Ecto neural progenitor cell (in vitro differentiated cells): Measurements from ENCODE around the gene HLCS.

ENCODE experiments used
- DNase-seq: peaks from one replicate; pipeline ENCODE4 v3.0.0-alpha.2; 2018; ENCODE audit warnings: low spot score

The HLCS gene

GRCh38 chr21:36807422-36807928 is 159.0 kb downstream of the HLCS start:
- peak; percentile 24 for DNase-seq

DNA sequence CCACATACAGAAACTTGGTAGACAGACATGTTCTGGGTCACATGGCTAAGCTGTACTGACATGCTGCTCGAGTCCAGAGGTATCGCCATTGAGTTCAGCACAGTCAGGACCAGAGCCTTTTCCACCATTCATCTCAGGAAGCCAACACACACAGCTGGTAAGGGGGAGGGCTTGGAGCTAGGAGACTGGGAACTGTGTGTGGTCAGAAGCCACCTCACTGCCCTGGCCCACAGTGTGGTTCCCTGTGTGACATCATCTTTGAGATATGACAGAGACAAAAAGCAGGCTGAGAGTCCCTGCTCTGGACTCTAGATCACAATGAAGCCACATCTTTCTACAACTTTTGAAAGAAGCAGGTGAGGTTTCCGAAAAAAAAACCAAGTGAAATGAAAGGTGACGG is 160.4 kb downstream of the HLCS start:
- no peak for DNase-seq

GRCh38 chr21:36804874-36805611 is 161.4 kb downstream of the HLCS start:
- peak; percentile 17 for DNase-seq

- no peak for DNase-seq
Measured at GRCh38 chr21:36803816-36804439, 162.5 kb downstream of the HLCS start.

GRCh38 chr21:36803051-36803645 is 163.3 kb downstream of the HLCS start:
- DNase-seq, result no peak

- DNase-seq, result no peak
Measured at GRCh38 chr21:36800734-36801133, 165.7 kb downstream of the HLCS start.

DNA sequence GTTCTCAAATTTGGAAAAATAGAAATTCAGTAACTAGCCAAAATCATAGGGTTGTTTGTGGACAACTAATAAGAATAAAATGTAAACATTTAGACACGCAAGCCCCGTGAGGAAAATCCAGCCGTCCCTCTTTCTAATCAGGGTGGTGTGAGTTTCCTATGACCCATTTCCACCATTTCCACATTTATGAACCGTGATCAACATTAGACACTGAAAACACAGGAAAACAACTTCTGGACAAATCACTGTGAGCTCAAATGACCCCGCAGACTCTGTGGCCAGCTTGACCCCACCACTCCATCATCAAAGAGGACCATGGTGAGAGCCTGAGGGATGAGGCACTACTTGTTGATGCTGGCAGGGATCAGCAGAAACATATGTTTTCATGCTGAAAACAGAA is 166.6 kb downstream of the HLCS start:
- DNase-seq, result no peak

DNA sequence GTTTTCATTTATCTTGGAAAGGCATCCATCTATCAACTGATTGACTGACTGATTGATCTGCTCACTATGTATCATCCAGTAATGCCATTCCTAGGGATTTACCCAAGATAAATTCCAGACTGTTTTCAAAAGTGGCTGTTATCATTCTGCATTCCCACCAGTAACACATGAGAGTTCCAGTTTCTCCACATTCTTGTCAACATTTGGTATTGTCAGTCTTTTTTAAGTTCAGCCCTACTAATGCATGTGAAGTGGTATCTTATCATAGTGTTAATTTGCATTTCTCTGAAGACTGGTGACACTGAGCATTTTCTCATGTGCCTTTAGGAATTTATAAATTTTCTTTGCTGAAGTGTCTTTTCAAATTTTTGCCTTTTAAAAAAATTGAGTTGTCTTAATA is 168.0 kb downstream of the HLCS start:
- no peak for DNase-seq

- DNase-seq, result no peak
Measured at GRCh38 chr21:36796070-36796469, 170.4 kb downstream of the HLCS start.

GRCh38 chr21:36792505-36792967 is 173.9 kb downstream of the HLCS start:
- DNase-seq, result no peak

DNA sequence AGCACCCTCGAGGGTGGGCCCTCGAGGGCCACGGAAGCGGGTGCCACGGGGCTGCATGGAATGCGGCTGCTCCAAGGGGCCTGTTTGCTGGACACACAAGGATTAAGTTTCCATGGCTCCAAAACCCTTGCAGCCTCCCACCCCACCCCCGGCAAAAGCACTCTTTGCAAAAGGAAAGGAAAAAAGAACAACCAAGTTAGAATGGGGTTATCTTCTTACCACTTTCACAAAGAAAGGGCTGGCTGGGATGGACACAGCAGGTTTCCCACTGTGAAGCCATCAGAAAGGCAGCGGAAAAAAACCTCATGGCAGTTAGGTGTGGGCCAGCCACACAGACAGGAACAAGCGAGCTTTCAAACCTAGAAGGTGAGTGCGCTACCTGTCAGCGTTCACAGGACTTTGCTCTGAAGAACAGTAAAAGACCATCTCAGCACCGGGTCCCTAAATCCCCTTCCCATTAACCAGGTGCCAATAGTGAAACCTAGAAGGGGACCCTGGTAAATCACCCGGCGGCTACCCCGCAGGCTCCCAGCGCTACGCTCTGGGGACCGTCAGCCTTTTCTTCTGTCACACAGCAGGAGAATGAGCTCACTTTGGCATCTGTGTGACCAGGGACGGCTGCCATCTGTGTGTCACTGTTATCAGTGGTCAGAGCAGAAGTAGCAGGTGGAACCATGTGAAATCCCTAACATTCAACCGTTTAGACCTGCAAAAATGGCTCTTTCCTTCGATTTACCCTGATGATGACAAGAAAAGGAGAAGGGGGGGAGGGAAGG is 174.6 kb downstream of the HLCS start:
- DNase-seq, result peak; percentile 49

- DNase-seq, result no peak
Measured at GRCh38 chr21:36791180-36791579, 175.3 kb downstream of the HLCS start.

DNA sequence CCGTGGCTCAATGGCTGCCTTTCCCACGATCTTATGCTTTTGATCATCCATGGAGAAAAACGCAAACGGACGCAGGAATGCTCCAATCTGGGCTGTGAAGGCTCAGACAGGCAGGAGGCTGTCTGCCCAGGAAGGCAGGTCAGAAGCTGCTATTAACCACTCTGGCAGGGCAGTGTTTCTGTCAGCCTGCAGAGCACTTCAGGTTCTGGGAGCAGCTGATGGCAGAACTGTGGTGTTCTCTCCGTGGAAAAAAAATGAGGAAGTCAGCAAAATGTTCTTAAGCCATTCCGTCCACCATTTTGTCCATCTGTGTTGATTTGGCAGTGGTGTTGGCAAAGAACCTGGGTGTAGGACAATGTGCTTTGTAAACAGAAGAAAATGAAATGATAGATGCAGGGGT is 175.9 kb downstream of the HLCS start:
- no peak for DNase-seq

DNA sequence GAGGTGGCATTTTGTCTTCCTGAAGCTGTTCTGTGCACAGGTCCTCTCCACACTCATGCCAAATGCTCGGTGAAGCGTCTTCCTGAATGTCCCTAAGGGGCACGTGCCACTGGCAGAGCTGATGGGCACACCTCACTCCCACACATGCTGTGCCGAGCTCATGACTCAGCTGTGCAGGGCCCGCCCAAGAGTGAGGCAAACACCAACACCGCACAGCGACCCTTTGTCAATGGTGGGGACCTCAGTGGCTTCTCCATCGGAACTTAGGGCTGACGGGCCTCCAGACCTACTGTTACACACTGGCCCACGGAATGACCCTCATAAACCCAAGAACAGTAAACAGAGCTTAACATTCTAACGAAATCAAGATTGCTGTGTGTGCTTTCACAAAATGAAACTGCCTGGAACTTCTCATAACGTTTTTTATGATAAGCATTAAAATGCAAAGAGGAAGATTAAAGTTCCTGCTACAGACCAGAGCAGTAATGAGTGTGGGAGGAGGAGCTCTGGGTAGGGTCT is 178.3 kb downstream of the HLCS start:
- no peak for DNase-seq

DNA sequence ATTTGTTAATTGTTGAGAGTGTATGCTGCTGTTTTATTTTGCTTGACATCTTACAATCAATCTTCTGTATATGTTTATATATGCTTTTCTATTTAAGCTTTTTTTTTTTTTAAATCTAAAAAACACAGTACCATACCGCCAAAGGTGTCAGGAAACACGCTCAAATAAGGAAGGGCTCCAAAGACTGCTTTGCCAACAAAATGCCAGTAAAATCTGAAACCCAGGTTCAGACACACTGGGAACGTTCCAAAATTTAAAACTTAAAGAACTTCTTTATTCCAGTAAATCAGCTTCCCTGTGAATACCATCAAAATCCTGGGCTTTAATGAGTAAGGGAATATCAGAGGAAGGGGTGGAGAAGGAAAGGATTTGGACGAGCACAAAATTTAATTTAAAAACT is 180.3 kb downstream of the HLCS start:
- DNase-seq, result no peak

DNA sequence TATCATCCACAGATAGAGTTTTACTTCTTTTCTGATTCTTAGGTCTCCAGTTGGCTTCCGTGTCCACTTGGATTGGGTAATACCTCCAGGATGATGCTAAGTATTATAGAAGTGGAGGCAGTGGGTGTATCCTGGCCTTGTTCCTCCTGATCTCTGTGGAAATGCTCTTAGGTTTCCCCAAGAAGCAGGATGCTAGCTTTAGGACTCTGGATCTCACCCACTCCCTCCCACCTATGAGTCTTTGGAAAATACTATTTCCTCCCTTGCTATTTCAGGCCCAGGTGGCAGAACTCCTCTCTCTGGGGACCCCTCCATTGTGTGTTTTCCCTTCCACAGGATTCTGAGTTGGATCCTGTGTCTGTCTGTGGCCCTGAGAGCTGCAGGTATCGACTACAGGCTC is 180.9 kb downstream of the HLCS start:
- DNase-seq, result no peak

DNA sequence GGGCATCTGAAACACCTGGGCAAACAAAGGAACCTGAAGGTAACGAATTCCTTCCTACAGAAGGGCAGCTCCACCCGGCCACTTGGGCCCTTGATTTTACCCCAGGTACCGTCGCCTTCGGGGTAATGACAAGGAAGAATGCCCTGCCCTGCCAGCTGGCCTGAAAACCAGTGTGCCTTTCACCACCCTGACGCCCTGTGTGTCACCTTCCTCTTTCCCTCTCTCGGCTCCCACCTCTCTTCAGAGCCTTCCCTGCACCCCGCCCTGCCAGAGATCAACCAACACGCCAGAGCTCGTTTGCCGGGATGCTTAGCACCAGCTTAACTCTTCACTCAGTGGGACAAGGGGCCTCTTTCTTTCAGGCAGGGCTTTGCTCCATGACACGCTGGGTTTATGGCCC is 181.5 kb downstream of the HLCS start:
- no peak for DNase-seq

GRCh38 chr21:36783612-36784374 is 182.7 kb downstream of the HLCS start:
- DNase-seq, result no peak

DNA sequence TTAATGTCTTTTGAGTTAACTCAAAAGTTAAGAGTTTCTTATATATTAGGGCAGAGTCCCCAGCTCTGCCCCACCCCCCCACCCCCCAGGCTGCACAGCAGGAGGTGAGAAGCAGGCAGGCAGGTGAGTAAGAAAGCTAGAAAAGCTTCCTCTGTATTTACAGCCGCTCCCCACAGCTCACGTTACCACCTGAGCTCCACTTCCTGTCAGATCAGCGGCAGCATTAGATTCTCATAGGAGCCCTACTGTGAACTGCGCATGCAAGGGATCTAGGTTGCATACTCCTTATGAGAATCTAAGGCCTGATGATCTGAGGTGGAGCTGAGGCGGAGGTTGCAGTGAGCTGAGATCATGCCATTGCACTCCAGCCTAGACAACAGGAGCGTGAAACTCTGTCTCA is 185.6 kb downstream of the HLCS start:
- DNase-seq, result no peak

GRCh38 chr21:36776981-36777617 is 189.4 kb downstream of the HLCS start:
- DNase-seq, result no peak

GRCh38 chr21:36773995-36774394 is 192.5 kb downstream of the HLCS start:
- DNase-seq, result peak; percentile 26
